Activated T-cell treated with anti-CD3 and anti-CD28 coated beads for 48 hours (primary cell): ENCODE results near the gene CDH23.

ENCODE experiments used
- DNase-seq: peaks from one replicate; pipeline ENCODE4 v3.0.0-alpha.2; 2020; ENCODE audit warnings: low read depth

Gene CDH23

GRCh38 chr10:71663311-71663710, 266.6 kb downstream of the CDH23 start:
- no peak for DNase-seq

GRCh38 chr10:71664585-71664984, 267.9 kb downstream of the CDH23 start:
- DNase-seq, result no peak

- no peak for DNase-seq
Measured at GRCh38 chr10:71665456-71665855, 268.7 kb downstream of the CDH23 start.

- no peak for DNase-seq
Measured at GRCh38 chr10:71666639-71667386, 270.1 kb downstream of the CDH23 start.

GRCh38 chr10:71667387-71667752, 270.6 kb downstream of the CDH23 start:
- DNase-seq, result no peak

- no peak for DNase-seq
Measured at GRCh38 chr10:71671994-71672946, 275.6 kb downstream of the CDH23 start.

- DNase-seq, result no peak
Measured at GRCh38 chr10:71675295-71675970, 278.7 kb downstream of the CDH23 start.

- no peak for DNase-seq
Measured at GRCh38 chr10:71677261-71677660, 280.5 kb downstream of the CDH23 start.

GRCh38 chr10:71678057-71678805, 281.5 kb downstream of the CDH23 start:
- DNase-seq, result no peak

- DNase-seq, result no peak
Measured at GRCh38 chr10:71679425-71679824, 282.7 kb downstream of the CDH23 start.

GRCh38 chr10:71681977-71682376, 285.3 kb downstream of the CDH23 start:
- no peak for DNase-seq

- DNase-seq, result no peak
Measured at GRCh38 chr10:71683301-71683700, 286.6 kb downstream of the CDH23 start.

GRCh38 chr10:71684356-71685173, 287.8 kb downstream of the CDH23 start:
- DNase-seq, result peak; percentile 27

GRCh38 chr10:71685554-71686232, 289.0 kb downstream of the CDH23 start:
- no peak for DNase-seq

- no peak for DNase-seq
Measured at GRCh38 chr10:71687077-71687476, 290.4 kb downstream of the CDH23 start.

GRCh38 chr10:71687480-71687879, 290.8 kb downstream of the CDH23 start:
- DNase-seq, result no peak

GRCh38 chr10:71688256-71688655, 291.5 kb downstream of the CDH23 start:
- no peak for DNase-seq

GRCh38 chr10:71690094-71690720, 293.5 kb downstream of the CDH23 start:
- no peak for DNase-seq

- no peak for DNase-seq
Measured at GRCh38 chr10:71691405-71691804, 294.7 kb downstream of the CDH23 start.
